HG02943 (cell line): ENCODE data around the gene DCLK1.

ENCODE experiments used
- ATAC-seq: cut with Tn5 transposase; IDR thresholded peaks from one replicate; pipeline ENCODE4 v1.9.1; 2021; ENCODE audit warnings: mild to moderate bottlenecking, low read depth, moderate library complexity; ENCODE audit not compliant: unreplicated experiment

The DCLK1 gene

GRCh38 chr13:35843272-35843671 is 287.9 kb downstream of the DCLK1 start:
- no peak for ATAC-seq

GRCh38 chr13:35841060-35841521 is 290.1 kb downstream of the DCLK1 start:
- ATAC-seq, result no peak

- ATAC-seq, result no peak
Measured at GRCh38 chr13:35839806-35840205, 291.4 kb downstream of the DCLK1 start.

- ATAC-seq, result no peak
Measured at GRCh38 chr13:35838356-35838755, 292.8 kb downstream of the DCLK1 start.

GRCh38 chr13:35836446-35836845 is 294.7 kb downstream of the DCLK1 start:
- ATAC-seq, result no peak

GRCh38 chr13:35835989-35836388 is 295.2 kb downstream of the DCLK1 start:
- no peak for ATAC-seq

GRCh38 chr13:35833608-35834275 is 297.4 kb downstream of the DCLK1 start:
- no peak for ATAC-seq

- ATAC-seq, result no peak
Measured at GRCh38 chr13:35833031-35833430, 298.2 kb downstream of the DCLK1 start.

- no peak for ATAC-seq
Measured at GRCh38 chr13:35832551-35832950, 298.6 kb downstream of the DCLK1 start.

- ATAC-seq, result no peak
Measured at GRCh38 chr13:35830850-35831450, 300.2 kb downstream of the DCLK1 start.

GRCh38 chr13:35826626-35827254 is 304.4 kb downstream of the DCLK1 start:
- no peak for ATAC-seq

- ATAC-seq, result no peak
Measured at GRCh38 chr13:35824825-35825224, 306.4 kb downstream of the DCLK1 start.

- ATAC-seq, result no peak
Measured at GRCh38 chr13:35824395-35824794, 306.8 kb downstream of the DCLK1 start.

- ATAC-seq, result no peak
Measured at GRCh38 chr13:35822666-35823065, 308.5 kb downstream of the DCLK1 start.

- no peak for ATAC-seq
Measured at GRCh38 chr13:35818633-35819067, 312.5 kb downstream of the DCLK1 start.

- ATAC-seq, result no peak
Measured at GRCh38 chr13:35817642-35818607, 313.3 kb downstream of the DCLK1 start.

- ATAC-seq, result no peak
Measured at GRCh38 chr13:35814605-35815011, 316.6 kb downstream of the DCLK1 start.

- no peak for ATAC-seq
Measured at GRCh38 chr13:35812736-35813135, 318.4 kb downstream of the DCLK1 start.

- no peak for ATAC-seq
Measured at GRCh38 chr13:35810321-35810720, 320.9 kb downstream of the DCLK1 start.

GRCh38 chr13:35808846-35809245 is 322.3 kb downstream of the DCLK1 start:
- ATAC-seq, result no peak

GRCh38 chr13:35804901-35805300 is 326.3 kb downstream of the DCLK1 start:
- ATAC-seq, result no peak
